WI38 (cell line): Measurements from ENCODE around the gene CHD2.

Experiments
- H3K4me3 ChIP-seq: 2 replicates; pipeline ENCODE4 v1.5.1; 2011; ENCODE audit warnings: low read depth, mild to moderate bottlenecking, control low read depth, low read length
- TF ChIP-seq, protein P1 (sequence below): IDR thresholded peaks from 2 replicates; pipeline ENCODE4 v1.5.1; 2012; ENCODE audit warnings: low read depth, mild to moderate bottlenecking, control low read depth, low read length

The CHD2 gene

DNA sequence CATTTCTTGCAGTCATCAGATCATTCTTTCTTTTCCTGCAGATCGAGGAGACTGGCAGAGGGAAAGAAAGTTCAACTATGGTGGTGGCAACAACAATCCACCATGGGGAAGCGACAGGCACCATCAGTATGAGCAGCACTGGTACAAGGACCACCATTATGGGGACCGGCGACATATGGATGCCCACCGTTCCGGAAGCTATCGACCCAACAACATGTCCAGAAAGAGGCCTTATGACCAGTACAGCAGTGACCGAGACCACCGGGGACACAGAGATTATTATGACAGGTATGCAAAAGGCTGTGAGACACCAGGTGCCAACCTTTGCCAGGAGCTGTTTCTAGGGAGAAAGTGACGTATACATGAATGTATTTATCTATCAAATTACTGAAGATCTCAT is 119.8 kb downstream of the CHD2 start:
- TF ChIP-seq, protein P1, sequence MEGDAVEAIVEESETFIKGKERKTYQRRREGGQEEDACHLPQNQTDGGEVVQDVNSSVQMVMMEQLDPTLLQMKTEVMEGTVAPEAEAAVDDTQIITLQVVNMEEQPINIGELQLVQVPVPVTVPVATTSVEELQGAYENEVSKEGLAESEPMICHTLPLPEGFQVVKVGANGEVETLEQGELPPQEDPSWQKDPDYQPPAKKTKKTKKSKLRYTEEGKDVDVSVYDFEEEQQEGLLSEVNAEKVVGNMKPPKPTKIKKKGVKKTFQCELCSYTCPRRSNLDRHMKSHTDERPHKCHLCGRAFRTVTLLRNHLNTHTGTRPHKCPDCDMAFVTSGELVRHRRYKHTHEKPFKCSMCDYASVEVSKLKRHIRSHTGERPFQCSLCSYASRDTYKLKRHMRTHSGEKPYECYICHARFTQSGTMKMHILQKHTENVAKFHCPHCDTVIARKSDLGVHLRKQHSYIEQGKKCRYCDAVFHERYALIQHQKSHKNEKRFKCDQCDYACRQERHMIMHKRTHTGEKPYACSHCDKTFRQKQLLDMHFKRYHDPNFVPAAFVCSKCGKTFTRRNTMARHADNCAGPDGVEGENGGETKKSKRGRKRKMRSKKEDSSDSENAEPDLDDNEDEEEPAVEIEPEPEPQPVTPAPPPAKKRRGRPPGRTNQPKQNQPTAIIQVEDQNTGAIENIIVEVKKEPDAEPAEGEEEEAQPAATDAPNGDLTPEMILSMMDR, result no peak
- no peak overlapping the region for H3K4me3 ChIP-seq

- H3K4me3 ChIP-seq, result no peak overlapping the region
- TF ChIP-seq, protein P1, result no peak
These were observed 121.0 kb downstream of the CHD2 start for GRCh38 chr15:93020976-93021772.

GRCh38 chr15:93024293-93024692 is 124.2 kb downstream of the CHD2 start:
- H3K4me3 ChIP-seq, result no peak overlapping the region
- TF ChIP-seq, protein P1, result no peak

- TF ChIP-seq, protein P1, result no peak
- H3K4me3 ChIP-seq, result no peak overlapping the region
These were observed 124.8 kb downstream of the CHD2 start for GRCh38 chr15:93024716-93025624.

- TF ChIP-seq, protein P1, result no peak
These were observed 125.5 kb downstream of the CHD2 start for GRCh38 chr15:93025625-93025982.

GRCh38 chr15:93026380-93026817 is 126.3 kb downstream of the CHD2 start:
- no peak overlapping the region for H3K4me3 ChIP-seq
- TF ChIP-seq, protein P1, result no peak

More at GRCh38 chr15:93025625-93025982, 125.5 kb downstream of the CHD2 start:
- no peak overlapping the region for H3K4me3 ChIP-seq

DNA sequence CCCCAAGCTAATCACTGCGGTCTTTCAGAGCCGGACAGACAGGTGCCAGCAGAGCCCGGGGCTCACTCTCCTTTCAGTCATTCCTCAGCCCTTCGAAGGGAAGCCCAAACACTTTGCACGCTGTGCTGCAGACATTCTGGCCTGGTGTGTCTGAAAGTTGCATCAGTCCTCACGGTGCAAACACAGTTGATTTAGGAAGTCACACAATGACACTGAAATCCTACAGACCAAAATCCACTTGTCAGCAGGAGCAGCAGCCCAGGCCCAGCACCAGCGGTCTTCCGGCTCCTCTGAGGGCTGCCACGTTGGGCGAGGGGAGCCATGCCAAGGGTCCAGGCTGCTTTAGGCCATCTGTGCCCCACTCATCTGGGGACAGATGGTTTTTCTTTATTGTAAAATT is 127.3 kb downstream of the CHD2 start:
- no peak overlapping the region for H3K4me3 ChIP-seq
- TF ChIP-seq, protein P1, result no peak
